Testis (tissue), 3 donors: ENCODE measurements around the gene CARMIL1. TPM values are rescaled to one million over a fixed set of nuclear protein-coding genes. Genes with fewer than 3 reads are reported as not detected.

Experiments
- DNase-seq: peaks from one replicate; pipeline ENCODE4 v3.0.0-alpha.2; 2019
- H3K27ac ChIP-seq, 2 donors: fragments of 200-600 bp; sonication (generic); one replicate each; pipeline ENCODE4 v1.5.1; 2019
- H3K27me3 ChIP-seq: fragments of 200-600 bp; sonication (generic); one replicate; pipeline ENCODE4 v1.5.1; 2019
- H3K36me3 ChIP-seq: fragments of 200-600 bp; sonication (generic); one replicate; pipeline ENCODE4 v1.5.1; 2017; ENCODE audit warnings: low read depth; ENCODE audit errors: missing control alignments
- H3K4me1 ChIP-seq: fragments of 200-600 bp; sonication (generic); one replicate; pipeline ENCODE4 v1.5.1; 2019
- H3K4me3 ChIP-seq, 2 donors: fragments of 200-600 bp; sonication (generic); one replicate each; pipeline ENCODE4 v1.5.1; 2017 to 2019
- H3K9me3 ChIP-seq: fragments of 200-600 bp; sonication (generic); one replicate; pipeline ENCODE4 v1.5.1; 2017
- POLR2A ChIP-seq: fragments of 450-650 bp; IDR thresholded peaks from one replicate; pipeline ENCODE4 v1.6.1; 2017; ENCODE audit warnings: antibody characterized with exemption, mild to moderate bottlenecking, moderate library complexity
- WGBS, 2 donors: methylation state at CpG; one replicate each; pipeline ENCODE4 v1.1.5; 2018; 5-methylcytosine and 5-hydroxymethylcytosine counted together
- intact Hi-C: fragments of 100-400 bp; cut with DNase I; formaldehyde crosslinking; loops from one replicate; pipeline ENCODE4 v1.15.1; 2023; ENCODE audit warnings: low total_unique reads
- polyA plus RNA-seq: library from polyadenylated mRNA; stranded (reverse); fragments of 350-450 nt; fragmentation: Illumina TruSeq; extraction: RNeasy Lipid Tissue Mini Kit (QIAGEN cat#74804); gene quantifications from one replicate; pipeline ENCODE4 v1.2.3, GENCODE V29; 2014; ENCODE audit warnings: low read depth, low replicate concordance; ENCODE audit not compliant: insufficient read depth
- total RNA-seq, 2 donors: library from RNA; depleted of rRNA; stranded (reverse); fragments of >200 nt; gene quantifications; one replicate each; pipeline ENCODE4 v1.2.3, GENCODE V29; 2016
- TF ChIP-seq, protein P1 (sequence below), 3 experiments: fragments of 450-650 bp in 2 of 3; fragments of 200-600 bp in 1 of 3; sonication (generic) in 1 of 3; IDR thresholded peaks; one replicate each; pipeline ENCODE4 v1.5.1; 2016 to 2019; ENCODE audit warnings: antibody characterized with exemption in 3 of 3, mild to moderate bottlenecking in 2 of 3, moderate library complexity in 1 of 3

Gene CARMIL1
- total and polyA plus RNA-seq, 3 donors from 2014 or later: 39.4 to 120 (median 108) TPM

GRCh38 chr6:25617997-25618396 lies 338.8 kb downstream of the CARMIL1 start:
- TF ChIP-seq, protein P1, sequence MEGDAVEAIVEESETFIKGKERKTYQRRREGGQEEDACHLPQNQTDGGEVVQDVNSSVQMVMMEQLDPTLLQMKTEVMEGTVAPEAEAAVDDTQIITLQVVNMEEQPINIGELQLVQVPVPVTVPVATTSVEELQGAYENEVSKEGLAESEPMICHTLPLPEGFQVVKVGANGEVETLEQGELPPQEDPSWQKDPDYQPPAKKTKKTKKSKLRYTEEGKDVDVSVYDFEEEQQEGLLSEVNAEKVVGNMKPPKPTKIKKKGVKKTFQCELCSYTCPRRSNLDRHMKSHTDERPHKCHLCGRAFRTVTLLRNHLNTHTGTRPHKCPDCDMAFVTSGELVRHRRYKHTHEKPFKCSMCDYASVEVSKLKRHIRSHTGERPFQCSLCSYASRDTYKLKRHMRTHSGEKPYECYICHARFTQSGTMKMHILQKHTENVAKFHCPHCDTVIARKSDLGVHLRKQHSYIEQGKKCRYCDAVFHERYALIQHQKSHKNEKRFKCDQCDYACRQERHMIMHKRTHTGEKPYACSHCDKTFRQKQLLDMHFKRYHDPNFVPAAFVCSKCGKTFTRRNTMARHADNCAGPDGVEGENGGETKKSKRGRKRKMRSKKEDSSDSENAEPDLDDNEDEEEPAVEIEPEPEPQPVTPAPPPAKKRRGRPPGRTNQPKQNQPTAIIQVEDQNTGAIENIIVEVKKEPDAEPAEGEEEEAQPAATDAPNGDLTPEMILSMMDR (IDR thresholded peaks at IDR 0.05): no peak
- TF ChIP-seq POLR2A: no peak
- intact Hi-C loops: no loop called here
- Histone ChIP-seq H3K4me3 (no peak overlapping the region), H3K9me3 (no peaks in the 10 kb centered on the region), H3K36me3 (no peaks in the 10 kb centered on the region), H3K27me3 (no peaks in the 10 kb centered on the region), H3K4me1 (no peaks in the 10 kb centered on the region), H3K27ac (no peak overlapping the region)
- no peak for DNase-seq
- 80 to 82% methylated on average over 2 of the region's 2 CpGs for WGBS, 2 donors

GRCh38 chr6:25619217-25619616 lies 340.0 kb downstream of the CARMIL1 start:
- H3K4me3 ChIP-seq: no peak overlapping the region
- intact Hi-C loops: no loop called here
- 49 to 64% methylated on average over 4 of the region's 4 CpGs for WGBS, 2 donors
- H3K27me3 ChIP-seq: no peaks in the 10 kb centered on the region
- TF ChIP-seq, protein P1 (IDR thresholded peaks at IDR 0.05): no peak
- no peak for TF ChIP-seq POLR2A
- H3K36me3 ChIP-seq: no peaks in the 10 kb centered on the region
- DNase-seq: no peak
- H3K27ac ChIP-seq: no peak overlapping the region
- H3K9me3 ChIP-seq: no peaks in the 10 kb centered on the region
- H3K4me1 ChIP-seq: no peaks in the 10 kb centered on the region

GRCh38 chr6:25620391-25620790 lies 341.2 kb downstream of the CARMIL1 start:
- Histone ChIP-seq H3K4me1 (no peaks in the 10 kb centered on the region), H3K36me3 (no peaks in the 10 kb centered on the region), H3K27ac (no peak overlapping the region), H3K27me3 (no peaks in the 10 kb centered on the region), H3K4me3 (no peak overlapping the region), H3K9me3 (no peaks in the 10 kb centered on the region)
- no peak for DNase-seq
- TF ChIP-seq, protein P1 (IDR thresholded peaks at IDR 0.05): no peak
- TF ChIP-seq POLR2A: no peak
- intact Hi-C loops: no loop called here
- 70 to 84% methylated on average over 2 of the region's 2 CpGs for WGBS, 2 donors

DNA sequence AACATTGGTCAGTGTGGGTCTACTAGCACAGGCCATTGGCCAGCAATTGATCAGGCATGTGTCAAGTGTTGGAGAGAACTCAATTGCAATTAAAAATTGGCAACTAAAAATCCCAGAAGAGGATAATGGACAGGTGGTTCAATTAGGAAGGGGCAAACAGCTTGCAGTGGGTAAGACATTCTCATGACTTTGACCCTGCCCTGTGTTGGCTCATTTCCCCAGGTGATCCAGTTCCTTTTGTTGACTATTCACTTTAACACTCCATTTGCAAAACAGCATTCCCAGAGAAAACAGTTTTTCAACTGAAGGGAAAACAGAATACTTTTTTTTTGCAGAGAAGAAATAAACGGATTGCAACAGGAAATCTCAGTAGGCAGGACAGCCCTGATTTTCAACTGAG lies 343.9 kb downstream of the CARMIL1 start:
- 32 to 41% methylated on average over 1 of the region's 1 CpG for WGBS, 2 donors

GRCh38 chr6:25623879-25624278 lies 344.7 kb downstream of the CARMIL1 start:
- Histone ChIP-seq H3K27ac (no peak overlapping the region), H3K27me3 (no peaks in the 10 kb centered on the region), H3K36me3 (no peaks in the 10 kb centered on the region), H3K9me3 (no peaks in the 10 kb centered on the region), H3K4me1 (no peaks in the 10 kb centered on the region), H3K4me3 (no peak overlapping the region)
- intact Hi-C loops: no loop called here
- TF ChIP-seq, protein P1 (IDR thresholded peaks at IDR 0.05): no peak
- TF ChIP-seq POLR2A: no peak
- WGBS, 2 donors: 50 to 63% methylated on average over 1 of the region's 1 CpG
- no peak for DNase-seq

More for the DNA sequence above, 343.9 kb downstream of the CARMIL1 start:
- TF ChIP-seq POLR2A: no peak
- TF ChIP-seq, protein P1 (IDR thresholded peaks at IDR 0.05): no peak
- Histone ChIP-seq H3K4me1 (no peaks in the 10 kb centered on the region), H3K9me3 (no peaks in the 10 kb centered on the region), H3K27ac (no peak overlapping the region), H3K36me3 (no peaks in the 10 kb centered on the region), H3K27me3 (no peaks in the 10 kb centered on the region), H3K4me3 (no peak overlapping the region)
- no peak for DNase-seq
- intact Hi-C loops: no loop called here
